Measurements from ENCODE around the gene RUNX3. TPM values are rescaled to one million over a fixed set of nuclear protein-coding genes. Genes with fewer than 3 reads are reported as not detected.

RUNX3 gene
- total and polyA plus RNA-seq, 2 of the 8 experiments (the other 6 are each of a cell fraction or from before 2014, with no cell fraction given), result 0.62 to 0.82 TPM

DNA sequence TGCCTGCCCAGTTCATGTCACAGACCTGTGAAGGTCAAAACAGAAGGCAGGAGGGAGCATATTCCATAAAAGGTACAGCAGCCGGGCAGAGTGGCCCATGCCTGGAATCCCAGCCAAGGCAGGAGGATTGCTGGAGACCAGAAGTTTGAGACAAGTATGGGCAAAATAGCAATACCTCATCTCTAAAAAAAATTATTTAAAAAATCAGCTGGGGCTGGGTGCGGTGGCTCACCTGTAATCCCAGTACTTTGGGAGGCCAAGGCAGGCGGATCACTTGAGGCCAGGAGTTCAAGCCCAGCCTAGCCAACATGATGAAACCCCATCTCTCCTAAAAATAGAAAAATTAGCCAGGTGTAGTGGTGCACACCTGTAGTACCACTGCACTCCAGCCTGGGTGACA is 64.5 kb downstream of the RUNX3 start (continued):
- TF ChIP-seq, protein P1, sequence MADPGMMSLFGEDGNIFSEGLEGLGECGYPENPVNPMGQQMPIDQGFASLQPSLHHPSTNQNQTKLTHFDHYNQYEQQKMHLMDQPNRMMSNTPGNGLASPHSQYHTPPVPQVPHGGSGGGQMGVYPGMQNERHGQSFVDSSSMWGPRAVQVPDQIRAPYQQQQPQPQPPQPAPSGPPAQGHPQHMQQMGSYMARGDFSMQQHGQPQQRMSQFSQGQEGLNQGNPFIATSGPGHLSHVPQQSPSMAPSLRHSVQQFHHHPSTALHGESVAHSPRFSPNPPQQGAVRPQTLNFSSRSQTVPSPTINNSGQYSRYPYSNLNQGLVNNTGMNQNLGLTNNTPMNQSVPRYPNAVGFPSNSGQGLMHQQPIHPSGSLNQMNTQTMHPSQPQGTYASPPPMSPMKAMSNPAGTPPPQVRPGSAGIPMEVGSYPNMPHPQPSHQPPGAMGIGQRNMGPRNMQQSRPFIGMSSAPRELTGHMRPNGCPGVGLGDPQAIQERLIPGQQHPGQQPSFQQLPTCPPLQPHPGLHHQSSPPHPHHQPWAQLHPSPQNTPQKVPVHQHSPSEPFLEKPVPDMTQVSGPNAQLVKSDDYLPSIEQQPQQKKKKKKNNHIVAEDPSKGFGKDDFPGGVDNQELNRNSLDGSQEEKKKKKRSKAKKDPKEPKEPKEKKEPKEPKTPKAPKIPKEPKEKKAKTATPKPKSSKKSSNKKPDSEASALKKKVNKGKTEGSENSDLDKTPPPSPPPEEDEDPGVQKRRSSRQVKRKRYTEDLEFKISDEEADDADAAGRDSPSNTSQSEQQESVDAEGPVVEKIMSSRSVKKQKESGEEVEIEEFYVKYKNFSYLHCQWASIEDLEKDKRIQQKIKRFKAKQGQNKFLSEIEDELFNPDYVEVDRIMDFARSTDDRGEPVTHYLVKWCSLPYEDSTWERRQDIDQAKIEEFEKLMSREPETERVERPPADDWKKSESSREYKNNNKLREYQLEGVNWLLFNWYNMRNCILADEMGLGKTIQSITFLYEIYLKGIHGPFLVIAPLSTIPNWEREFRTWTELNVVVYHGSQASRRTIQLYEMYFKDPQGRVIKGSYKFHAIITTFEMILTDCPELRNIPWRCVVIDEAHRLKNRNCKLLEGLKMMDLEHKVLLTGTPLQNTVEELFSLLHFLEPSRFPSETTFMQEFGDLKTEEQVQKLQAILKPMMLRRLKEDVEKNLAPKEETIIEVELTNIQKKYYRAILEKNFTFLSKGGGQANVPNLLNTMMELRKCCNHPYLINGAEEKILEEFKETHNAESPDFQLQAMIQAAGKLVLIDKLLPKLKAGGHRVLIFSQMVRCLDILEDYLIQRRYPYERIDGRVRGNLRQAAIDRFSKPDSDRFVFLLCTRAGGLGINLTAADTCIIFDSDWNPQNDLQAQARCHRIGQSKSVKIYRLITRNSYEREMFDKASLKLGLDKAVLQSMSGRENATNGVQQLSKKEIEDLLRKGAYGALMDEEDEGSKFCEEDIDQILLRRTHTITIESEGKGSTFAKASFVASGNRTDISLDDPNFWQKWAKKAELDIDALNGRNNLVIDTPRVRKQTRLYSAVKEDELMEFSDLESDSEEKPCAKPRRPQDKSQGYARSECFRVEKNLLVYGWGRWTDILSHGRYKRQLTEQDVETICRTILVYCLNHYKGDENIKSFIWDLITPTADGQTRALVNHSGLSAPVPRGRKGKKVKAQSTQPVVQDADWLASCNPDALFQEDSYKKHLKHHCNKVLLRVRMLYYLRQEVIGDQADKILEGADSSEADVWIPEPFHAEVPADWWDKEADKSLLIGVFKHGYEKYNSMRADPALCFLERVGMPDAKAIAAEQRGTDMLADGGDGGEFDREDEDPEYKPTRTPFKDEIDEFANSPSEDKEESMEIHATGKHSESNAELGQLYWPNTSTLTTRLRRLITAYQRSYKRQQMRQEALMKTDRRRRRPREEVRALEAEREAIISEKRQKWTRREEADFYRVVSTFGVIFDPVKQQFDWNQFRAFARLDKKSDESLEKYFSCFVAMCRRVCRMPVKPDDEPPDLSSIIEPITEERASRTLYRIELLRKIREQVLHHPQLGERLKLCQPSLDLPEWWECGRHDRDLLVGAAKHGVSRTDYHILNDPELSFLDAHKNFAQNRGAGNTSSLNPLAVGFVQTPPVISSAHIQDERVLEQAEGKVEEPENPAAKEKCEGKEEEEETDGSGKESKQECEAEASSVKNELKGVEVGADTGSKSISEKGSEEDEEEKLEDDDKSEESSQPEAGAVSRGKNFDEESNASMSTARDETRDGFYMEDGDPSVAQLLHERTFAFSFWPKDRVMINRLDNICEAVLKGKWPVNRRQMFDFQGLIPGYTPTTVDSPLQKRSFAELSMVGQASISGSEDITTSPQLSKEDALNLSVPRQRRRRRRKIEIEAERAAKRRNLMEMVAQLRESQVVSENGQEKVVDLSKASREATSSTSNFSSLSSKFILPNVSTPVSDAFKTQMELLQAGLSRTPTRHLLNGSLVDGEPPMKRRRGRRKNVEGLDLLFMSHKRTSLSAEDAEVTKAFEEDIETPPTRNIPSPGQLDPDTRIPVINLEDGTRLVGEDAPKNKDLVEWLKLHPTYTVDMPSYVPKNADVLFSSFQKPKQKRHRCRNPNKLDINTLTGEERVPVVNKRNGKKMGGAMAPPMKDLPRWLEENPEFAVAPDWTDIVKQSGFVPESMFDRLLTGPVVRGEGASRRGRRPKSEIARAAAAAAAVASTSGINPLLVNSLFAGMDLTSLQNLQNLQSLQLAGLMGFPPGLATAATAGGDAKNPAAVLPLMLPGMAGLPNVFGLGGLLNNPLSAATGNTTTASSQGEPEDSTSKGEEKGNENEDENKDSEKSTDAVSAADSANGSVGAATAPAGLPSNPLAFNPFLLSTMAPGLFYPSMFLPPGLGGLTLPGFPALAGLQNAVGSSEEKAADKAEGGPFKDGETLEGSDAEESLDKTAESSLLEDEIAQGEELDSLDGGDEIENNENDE (IDR thresholded peaks at IDR 0.05; ENCODE audit: insufficient replicate concordance, low read length), result no peak
- TF ChIP-seq KDM4A (IDR thresholded peaks at IDR 0.05; ENCODE audit: low read depth, low read length, severe bottlenecking) (no peak), SRF (IDR thresholded peaks at IDR 0.05; ENCODE audit: low read depth, low read length) (no peak), TAF1 (IDR thresholded peaks at IDR 0.05; ENCODE audit: low read depth, low read length) (no peak), ZNF274 (IDR thresholded peaks at IDR 0.05; ENCODE audit: borderline replicate concordance, extremely low read depth, low read length) (no peak), NANOG (IDR thresholded peaks at IDR 0.05; ENCODE audit: insufficient read depth, low read depth, low read length, poor library complexity, severe bottlenecking) (no peak), TCF12 (IDR thresholded peaks at IDR 0.05; ENCODE audit: low read depth, low read length) (no peak), EP300 (IDR thresholded peaks at IDR 0.05; ENCODE audit: borderline replicate concordance in 1 of 2, low read depth in 2 of 2, low read length in 2 of 2) (no peak), JUN (IDR thresholded peaks at IDR 0.05; ENCODE audit: low read depth, low read length) (no peak)

Data from H1 (cell line).